ENCODE data around the gene ATN1.

The ATN1 gene

GRCh38 chr12:6968426-6968825, 40.7 kb downstream of the ATN1 start:
- DNase-seq (ENCODE audit: low read depth in 1 of 2, low spot score in 1 of 2) = no peak

- DNase-seq (ENCODE audit: low read depth in 1 of 2, low spot score in 1 of 2) = peak in 1 of 2 donors; percentile 11
Observed at GRCh38 chr12:6970096-6970527, 42.4 kb downstream of the ATN1 start.

- no peak for DNase-seq (ENCODE audit: low read depth in 1 of 2, low spot score in 1 of 2)
Observed at GRCh38 chr12:6974180-6974579, 46.4 kb downstream of the ATN1 start.

- DNase-seq (ENCODE audit: low read depth in 1 of 2, low spot score in 1 of 2) = no peak
Observed at GRCh38 chr12:6975297-6976032, 47.7 kb downstream of the ATN1 start.

- DNase-seq (ENCODE audit: low read depth in 1 of 2, low spot score in 1 of 2) = no peak
Observed at GRCh38 chr12:6977653-6978052, 49.9 kb downstream of the ATN1 start.

- DNase-seq (ENCODE audit: low read depth in 1 of 2, low spot score in 1 of 2) = no peak
Observed at GRCh38 chr12:6978188-6978587, 50.4 kb downstream of the ATN1 start.

GRCh38 chr12:6978611-6979011, 50.9 kb downstream of the ATN1 start:
- DNase-seq (ENCODE audit: low read depth in 1 of 2, low spot score in 1 of 2) = no peak

- DNase-seq (ENCODE audit: low read depth in 1 of 2, low spot score in 1 of 2) = no peak
Observed at GRCh38 chr12:6979021-6979420, 51.3 kb downstream of the ATN1 start.

GRCh38 chr12:6979453-6979852, 51.7 kb downstream of the ATN1 start:
- DNase-seq (ENCODE audit: low read depth in 1 of 2, low spot score in 1 of 2) = no peak

- no peak for DNase-seq (ENCODE audit: low read depth in 1 of 2, low spot score in 1 of 2)
Observed at GRCh38 chr12:6980075-6980474, 52.3 kb downstream of the ATN1 start.

- DNase-seq (ENCODE audit: low read depth in 1 of 2, low spot score in 1 of 2) = no peak
Observed at GRCh38 chr12:6980740-6981139, 53.0 kb downstream of the ATN1 start.

GRCh38 chr12:6981152-6982052, 53.6 kb downstream of the ATN1 start:
- DNase-seq (ENCODE audit: low read depth in 1 of 2, low spot score in 1 of 2) = no peak

GRCh38 chr12:6982532-6982931, 54.8 kb downstream of the ATN1 start:
- DNase-seq (ENCODE audit: low read depth in 1 of 2, low spot score in 1 of 2) = no peak

- no peak for DNase-seq (ENCODE audit: low read depth in 1 of 2, low spot score in 1 of 2)
Observed at GRCh38 chr12:6987956-6988553, 60.3 kb downstream of the ATN1 start.

Data from activated CD4-positive, alpha-beta T cell treated with anti-CD3 and anti-CD28 coated beads, Interleukin-2, amount 50 U/mL, for 24 hours (primary cell).